Neural cell (in vitro differentiated cells): ENCODE measurements around the gene KRT37. TPM values are rescaled to one million over a fixed set of nuclear protein-coding genes. Genes with fewer than 3 reads are reported as not detected.

Experiments used
- H2AFZ ChIP-seq: fragments of 200-600, 300-800 bp; sonication (generic), shearing (Covaris generic); 2 replicates; pipeline ENCODE4 v1.6.0; 2014; ENCODE audit warnings: low read depth, mild to moderate bottlenecking, antibody characterized with exemption, low read length, moderate library complexity
- H3F3A ChIP-seq: fragments of 200-600 bp; shearing (Covaris generic); 2 replicates; pipeline ENCODE4 v1.6.1; 2016; ENCODE audit warnings: mild to moderate bottlenecking, moderate library complexity, mixed read lengths, antibody characterized with exemption, low read length; ENCODE audit not compliant: insufficient read depth, poor library complexity, severe bottlenecking
- H3K27ac ChIP-seq: fragments of 200-600, 300-800 bp; sonication (generic), shearing (Covaris generic); 2 replicates; pipeline ENCODE4 v1.5.1; 2014; ENCODE audit warnings: mild to moderate bottlenecking, low read length, moderate library complexity
- H3K27me3 ChIP-seq: fragments of 300-800, 200-600 bp; sonication (generic), shearing (Covaris generic); 2 replicates; pipeline ENCODE4 v1.6.0; 2014; ENCODE audit warnings: mild to moderate bottlenecking, low read depth, low read length, moderate library complexity; ENCODE audit not compliant: insufficient read depth
- H3K36me3 ChIP-seq: fragments of 300-800, 200-600 bp; sonication (generic), shearing (Covaris generic); 2 replicates; pipeline ENCODE4 v1.5.1; 2014; ENCODE audit warnings: mild to moderate bottlenecking, antibody characterized with exemption, low read length, moderate library complexity; ENCODE audit not compliant: insufficient read depth
- H3K4me2 ChIP-seq: fragments of 300-800, 200-600 bp; sonication (generic), shearing (Covaris generic); 2 replicates; pipeline ENCODE4 v1.6.0; 2014; ENCODE audit warnings: mild to moderate bottlenecking, low read length
- H3K4me3 ChIP-seq: fragments of 300-800, 200-600 bp; sonication (generic), shearing (Covaris generic); 2 replicates; pipeline ENCODE4 v1.5.1; 2014; ENCODE audit warnings: mild to moderate bottlenecking, low read length, moderate library complexity
- H3K79me2 ChIP-seq: fragments of 200-600 bp; shearing (Covaris generic); replicated peaks from 2 replicates; pipeline ENCODE4 v1.6.0; 2014; ENCODE audit warnings: mild to moderate bottlenecking, low read length, moderate library complexity; ENCODE audit not compliant: insufficient read depth
- H3K9ac ChIP-seq: fragments of 300-800, 200-600 bp; sonication (generic), shearing (Covaris generic); 2 replicates; pipeline ENCODE4 v1.6.1; 2016; ENCODE audit warnings: mild to moderate bottlenecking, low read length, mixed read lengths
- H3K9me2 ChIP-seq: fragments of 200-600 bp; shearing (Covaris generic); 2 replicates; pipeline ENCODE4 v1.6.1; 2016; ENCODE audit warnings: mild to moderate bottlenecking, low read length, mixed read lengths; ENCODE audit not compliant: insufficient read depth
- H3K9me3 ChIP-seq: fragments of 200-600, 300-800 bp; sonication (generic), shearing (Covaris generic); 2 replicates; pipeline ENCODE4 v1.6.1; 2016; ENCODE audit warnings: mild to moderate bottlenecking, mixed run types, low read length, moderate library complexity, mixed read lengths
- H4K20me1 ChIP-seq: fragments of 200-600 bp; shearing (Covaris generic); 2 replicates; pipeline ENCODE4 v1.6.1; 2016; ENCODE audit warnings: mild to moderate bottlenecking, mixed run types; ENCODE audit not compliant: insufficient read depth
- EP300 ChIP-seq: fragments of 450-650 bp; conservative IDR thresholded peaks from 2 replicates; pipeline ENCODE4 v1.6.1; 2014; ENCODE audit warnings: antibody characterized with exemption, mild to moderate bottlenecking, moderate library complexity; ENCODE audit not compliant: poor library complexity, severe bottlenecking
- EZH2 ChIP-seq: fragments of 200-600, 300-800 bp; shearing (Covaris generic), sonication (generic); IDR thresholded peaks from 2 replicates; pipeline ENCODE4 v1.6.1; 2014; ENCODE audit warnings: antibody characterized with exemption, low read length, borderline replicate concordance, mild to moderate bottlenecking; ENCODE audit not compliant: insufficient read depth, poor library complexity, severe bottlenecking
- MXI1 ChIP-seq: fragments of 450-650 bp; conservative IDR thresholded peaks from 2 replicates; pipeline ENCODE4 v1.6.1; 2014; ENCODE audit warnings: antibody characterized with exemption, mild to moderate bottlenecking; ENCODE audit not compliant: poor library complexity, severe bottlenecking
- POLR2AphosphoS5 ChIP-seq: IDR thresholded peaks from 2 replicates; pipeline ENCODE4 v1.6.1; 2012
- RAD21 ChIP-seq: fragments of 450-650 bp; conservative IDR thresholded peaks from 2 replicates; pipeline ENCODE4 v1.6.1; 2014; ENCODE audit warnings: antibody characterized with exemption, mild to moderate bottlenecking, moderate library complexity
- SMC3 ChIP-seq: fragments of 450-650 bp; conservative IDR thresholded peaks from 2 replicates; pipeline ENCODE4 v1.6.1; 2014; ENCODE audit warnings: antibody characterized with exemption, mild to moderate bottlenecking, moderate library complexity; ENCODE audit not compliant: poor library complexity
- TAF1 ChIP-seq: IDR thresholded peaks from 2 replicates; pipeline ENCODE4 v1.6.1; 2012; ENCODE audit warnings: low read depth
- polyA plus RNA-seq: library from polyadenylated mRNA; depleted of rRNA; stranded (reverse); fragments of >200 nt; gene quantifications from 2 replicates; pipeline ENCODE4 v1.2.3, GENCODE V29; 2014
- TF ChIP-seq, protein P1 (sequence below): fragments of 450-650 bp; IDR thresholded peaks from 2 replicates; pipeline ENCODE4 v1.5.1; 2014; ENCODE audit warnings: antibody characterized with exemption, mild to moderate bottlenecking, moderate library complexity; ENCODE audit not compliant: poor library complexity, severe bottlenecking
- TF ChIP-seq, protein P2 (sequence below): IDR thresholded peaks from 2 replicates; pipeline ENCODE4 v1.6.1; 2012; ENCODE audit warnings: borderline replicate concordance

KRT37 gene
- polyA plus RNA-seq, 1 donor from 2014 or later = not detected

DNA sequence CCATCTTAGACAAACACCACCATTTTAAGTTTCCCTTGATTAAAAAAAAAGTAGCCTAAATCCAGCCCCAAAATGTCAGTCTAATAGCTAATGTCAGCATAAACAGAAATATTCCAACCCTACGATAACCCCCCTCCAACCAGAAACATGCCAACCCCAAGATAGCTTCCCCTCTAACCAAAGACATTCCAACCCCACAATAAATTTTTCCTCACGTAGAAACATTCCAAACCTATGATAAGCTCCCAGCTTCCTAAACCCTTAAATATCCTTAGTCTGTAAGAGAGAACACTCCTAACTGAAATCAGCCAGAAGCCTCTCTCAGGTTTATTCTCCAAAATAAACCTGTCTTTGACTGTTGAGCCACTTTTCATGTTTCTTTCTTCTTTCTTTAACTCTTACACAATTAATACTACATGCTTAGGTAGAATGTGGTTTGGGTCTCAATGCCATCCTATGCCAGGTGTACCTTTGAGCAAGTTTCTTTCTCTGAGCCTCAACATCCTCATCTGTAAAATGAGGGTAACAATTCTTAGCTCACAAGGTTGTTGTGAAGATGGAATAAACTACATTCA lies 26.9 kb upstream of the KRT37 start:
- Histone ChIP-seq H3K9me2 (no peaks in the 10 kb centered on the region), H3F3A (no peaks in the 10 kb centered on the region), H3K79me2 (no peaks in the 10 kb centered on the region), H3K9me3 (no peaks in the 10 kb centered on the region), H2AFZ (no peak overlapping the region), H3K4me2 (no peak overlapping the region), H3K9ac (no peak overlapping the region), H3K27ac (no peak overlapping the region), H3K36me3 (no peaks in the 10 kb centered on the region), H3K27me3 (no peaks in the 10 kb centered on the region), H3K4me3 (no peak overlapping the region), H4K20me1 (no peaks in the 10 kb centered on the region)
- TF ChIP-seq TAF1 (no peak), MXI1 (no peak), SMC3 (no peak), POLR2AphosphoS5 (no peak), RAD21 (no peak), EP300 (no peak), EZH2 (no peak)
- TF ChIP-seq, protein P1, sequence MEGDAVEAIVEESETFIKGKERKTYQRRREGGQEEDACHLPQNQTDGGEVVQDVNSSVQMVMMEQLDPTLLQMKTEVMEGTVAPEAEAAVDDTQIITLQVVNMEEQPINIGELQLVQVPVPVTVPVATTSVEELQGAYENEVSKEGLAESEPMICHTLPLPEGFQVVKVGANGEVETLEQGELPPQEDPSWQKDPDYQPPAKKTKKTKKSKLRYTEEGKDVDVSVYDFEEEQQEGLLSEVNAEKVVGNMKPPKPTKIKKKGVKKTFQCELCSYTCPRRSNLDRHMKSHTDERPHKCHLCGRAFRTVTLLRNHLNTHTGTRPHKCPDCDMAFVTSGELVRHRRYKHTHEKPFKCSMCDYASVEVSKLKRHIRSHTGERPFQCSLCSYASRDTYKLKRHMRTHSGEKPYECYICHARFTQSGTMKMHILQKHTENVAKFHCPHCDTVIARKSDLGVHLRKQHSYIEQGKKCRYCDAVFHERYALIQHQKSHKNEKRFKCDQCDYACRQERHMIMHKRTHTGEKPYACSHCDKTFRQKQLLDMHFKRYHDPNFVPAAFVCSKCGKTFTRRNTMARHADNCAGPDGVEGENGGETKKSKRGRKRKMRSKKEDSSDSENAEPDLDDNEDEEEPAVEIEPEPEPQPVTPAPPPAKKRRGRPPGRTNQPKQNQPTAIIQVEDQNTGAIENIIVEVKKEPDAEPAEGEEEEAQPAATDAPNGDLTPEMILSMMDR = no peak
- TF ChIP-seq, protein P2, sequence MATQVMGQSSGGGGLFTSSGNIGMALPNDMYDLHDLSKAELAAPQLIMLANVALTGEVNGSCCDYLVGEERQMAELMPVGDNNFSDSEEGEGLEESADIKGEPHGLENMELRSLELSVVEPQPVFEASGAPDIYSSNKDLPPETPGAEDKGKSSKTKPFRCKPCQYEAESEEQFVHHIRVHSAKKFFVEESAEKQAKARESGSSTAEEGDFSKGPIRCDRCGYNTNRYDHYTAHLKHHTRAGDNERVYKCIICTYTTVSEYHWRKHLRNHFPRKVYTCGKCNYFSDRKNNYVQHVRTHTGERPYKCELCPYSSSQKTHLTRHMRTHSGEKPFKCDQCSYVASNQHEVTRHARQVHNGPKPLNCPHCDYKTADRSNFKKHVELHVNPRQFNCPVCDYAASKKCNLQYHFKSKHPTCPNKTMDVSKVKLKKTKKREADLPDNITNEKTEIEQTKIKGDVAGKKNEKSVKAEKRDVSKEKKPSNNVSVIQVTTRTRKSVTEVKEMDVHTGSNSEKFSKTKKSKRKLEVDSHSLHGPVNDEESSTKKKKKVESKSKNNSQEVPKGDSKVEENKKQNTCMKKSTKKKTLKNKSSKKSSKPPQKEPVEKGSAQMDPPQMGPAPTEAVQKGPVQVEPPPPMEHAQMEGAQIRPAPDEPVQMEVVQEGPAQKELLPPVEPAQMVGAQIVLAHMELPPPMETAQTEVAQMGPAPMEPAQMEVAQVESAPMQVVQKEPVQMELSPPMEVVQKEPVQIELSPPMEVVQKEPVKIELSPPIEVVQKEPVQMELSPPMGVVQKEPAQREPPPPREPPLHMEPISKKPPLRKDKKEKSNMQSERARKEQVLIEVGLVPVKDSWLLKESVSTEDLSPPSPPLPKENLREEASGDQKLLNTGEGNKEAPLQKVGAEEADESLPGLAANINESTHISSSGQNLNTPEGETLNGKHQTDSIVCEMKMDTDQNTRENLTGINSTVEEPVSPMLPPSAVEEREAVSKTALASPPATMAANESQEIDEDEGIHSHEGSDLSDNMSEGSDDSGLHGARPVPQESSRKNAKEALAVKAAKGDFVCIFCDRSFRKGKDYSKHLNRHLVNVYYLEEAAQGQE = no peak

DNA sequence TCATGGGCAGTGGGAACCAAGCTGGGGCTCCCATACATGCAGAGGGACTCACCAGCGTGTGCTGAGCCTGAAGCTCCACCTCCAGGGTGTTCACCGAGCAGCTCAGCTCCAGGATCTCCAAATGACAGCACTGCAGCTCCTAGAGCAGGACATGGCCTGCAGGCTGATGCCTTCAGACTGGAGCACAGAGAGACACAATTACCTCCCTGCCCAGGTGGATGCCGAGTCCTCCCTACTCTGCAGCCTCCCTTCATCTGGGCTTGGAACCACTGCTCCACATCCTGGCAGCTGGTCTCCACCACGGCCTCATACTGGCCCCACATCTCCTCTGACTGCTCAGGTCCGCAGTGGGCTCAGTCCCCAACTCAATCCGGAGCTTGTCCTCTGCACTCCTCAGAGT lies 24.6 kb upstream of the KRT37 start:
- Histone ChIP-seq H3K36me3 (no peaks in the 10 kb centered on the region), H4K20me1 (no peaks in the 10 kb centered on the region), H3K9me3 (no peaks in the 10 kb centered on the region), H3K27ac (no peak overlapping the region), H3K4me3 (no peak overlapping the region), H2AFZ (no peak overlapping the region), H3K9me2 (no peaks in the 10 kb centered on the region), H3F3A (no peaks in the 10 kb centered on the region), H3K27me3 (no peaks in the 10 kb centered on the region), H3K4me2 (no peak overlapping the region), H3K79me2 (no peaks in the 10 kb centered on the region), H3K9ac (no peak overlapping the region)
- TF ChIP-seq, protein P1 = no peak
- TF ChIP-seq EP300 (no peak), MXI1 (no peak), EZH2 (no peak), POLR2AphosphoS5 (no peak), SMC3 (no peak), RAD21 (no peak), TAF1 (no peak)
- TF ChIP-seq, protein P2 = no peak
